GM18520 (cell line): ENCODE measurements around the gene MRPL34.
"Not testable (repeated sequence)": the region's sequence is repeated elsewhere in the genome, so short reads cannot be mapped to it uniquely, and the experiment has no call there.

Experiments
- ATAC-seq: cut with Tn5 transposase; IDR thresholded peaks from one replicate; pipeline ENCODE4 v1.9.1; 2021; ENCODE audit not compliant: unreplicated experiment

MRPL34 gene

GRCh38 chr19:17285415-17286135 is 20.1 kb upstream of the MRPL34 start:
- ATAC-seq: no peak

GRCh38 chr19:17286263-17286662 is 19.4 kb upstream of the MRPL34 start:
- ATAC-seq: no peak

- no peak for ATAC-seq
Observed at GRCh38 chr19:17286752-17287151, 18.9 kb upstream of the MRPL34 start.

- no peak for ATAC-seq
Observed at GRCh38 chr19:17289489-17289888, 16.2 kb upstream of the MRPL34 start.

GRCh38 chr19:17292301-17293074 is 13.2 kb upstream of the MRPL34 start:
- ATAC-seq: peak; percentile 63

- ATAC-seq: no peak
Observed at GRCh38 chr19:17293605-17294004, 12.1 kb upstream of the MRPL34 start.

- ATAC-seq: no peak
Observed at GRCh38 chr19:17294051-17294891, 11.4 kb upstream of the MRPL34 start.

- not testable (repeated sequence) for ATAC-seq
Observed at GRCh38 chr19:17295551-17295950, 10.1 kb upstream of the MRPL34 start.

GRCh38 chr19:17296273-17296672 is 9.4 kb upstream of the MRPL34 start:
- no peak for ATAC-seq

- ATAC-seq: no peak
Observed at GRCh38 chr19:17296976-17297375, 8.7 kb upstream of the MRPL34 start.

- no peak for ATAC-seq
Observed at GRCh38 chr19:17300992-17301619, 4.6 kb upstream of the MRPL34 start.

GRCh38 chr19:17302391-17303166 is 3.1 kb upstream of the MRPL34 start:
- no peak for ATAC-seq

- ATAC-seq: peak; percentile 37
Observed at GRCh38 chr19:17303167-17303939, 2.3 kb upstream of the MRPL34 start, which contains the start of gene ABHD8. ABHD8 (minus strand) TSS chr19:17303425; CDS start chr19:17301616, 1,809 bp downstream.

- no peak for ATAC-seq
Observed at GRCh38 chr19:17303940-17304267, 1.8 kb upstream of the MRPL34 start.

GRCh38 chr19:17304386-17305215 is 1.1 kb upstream of the MRPL34 start:
- no peak for ATAC-seq

GRCh38 chr19:17305216-17305516 is 506 bp upstream of the MRPL34 start:
- ATAC-seq: no peak

GRCh38 chr19:17306285-17306714 is 628 bp downstream of the MRPL34 start:
- no peak for ATAC-seq

- no peak for ATAC-seq
Observed at GRCh38 chr19:17307876-17308377, 2.3 kb downstream of the MRPL34 start.
